GM08714 (cell line): ENCODE measurements around the gene MRPL38.
"Not testable (repeated sequence)": the region's sequence is repeated elsewhere in the genome, so short reads cannot be mapped to it uniquely, and the experiment has no call there.

Source experiments
- H3K4me3 ChIP-seq: fragments of 200-500 bp; sonication (Bioruptor generic); 2 replicates; pipeline ENCODE4 v1.5.1; 2014; ENCODE audit warnings: mild to moderate bottlenecking, low read length, inconsistent platforms
- ZNF274 ChIP-seq: IDR thresholded peaks from 2 replicates; pipeline ENCODE4 v1.6.1; 2012; ENCODE audit warnings: mild to moderate bottlenecking, low read depth, low read length

MRPL38 gene

GRCh38 chr17:75896415-75897159 lies 8.1 kb downstream of the MRPL38 start, which contains the start of gene TRIM65:
Gene TRIM65 (minus strand): TSS chr17:75896951. CDS start chr17:75896937, 14 bp downstream.
- no peak for TF ChIP-seq ZNF274
- peak within 1 kb of the TSS; percentile 77 for H3K4me3 ChIP-seq

- H3K4me3 ChIP-seq: peak overlapping the region; percentile 77
- no peak for TF ChIP-seq ZNF274
Measured at GRCh38 chr17:75895370-75896155, 9.1 kb downstream of the MRPL38 start.

- TF ChIP-seq ZNF274: no peak
- no peak overlapping the region for H3K4me3 ChIP-seq
Measured at GRCh38 chr17:75894049-75894733, 10.5 kb downstream of the MRPL38 start.

GRCh38 chr17:75893305-75894048 lies 11.2 kb downstream of the MRPL38 start:
- TF ChIP-seq ZNF274: no peak

GRCh38 chr17:75892556-75893224 lies 12.0 kb downstream of the MRPL38 start:
- no peak for TF ChIP-seq ZNF274
- H3K4me3 ChIP-seq: no peak overlapping the region

More at GRCh38 chr17:75893305-75894048, 11.2 kb downstream of the MRPL38 start:
- H3K4me3 ChIP-seq: no peak overlapping the region

- no peak for TF ChIP-seq ZNF274
- no peak overlapping the region for H3K4me3 ChIP-seq
Measured at GRCh38 chr17:75891605-75892555, 12.8 kb downstream of the MRPL38 start.

- no peak for TF ChIP-seq ZNF274
Measured at GRCh38 chr17:75891022-75891604, 13.6 kb downstream of the MRPL38 start.

GRCh38 chr17:75889454-75889853 lies 15.2 kb downstream of the MRPL38 start:
- H3K4me3 ChIP-seq: no peak overlapping the region
- TF ChIP-seq ZNF274: no peak

More at GRCh38 chr17:75891022-75891604, 13.6 kb downstream of the MRPL38 start:
- H3K4me3 ChIP-seq: no peak overlapping the region

GRCh38 chr17:75888484-75888883 lies 16.2 kb downstream of the MRPL38 start:
- TF ChIP-seq ZNF274: no peak
- H3K4me3 ChIP-seq: no peak overlapping the region

GRCh38 chr17:75885860-75886259 lies 18.8 kb downstream of the MRPL38 start:
- not testable (repeated sequence) for H3K4me3 ChIP-seq

- no peak for TF ChIP-seq ZNF274
- H3K4me3 ChIP-seq: no peak overlapping the region
Measured at GRCh38 chr17:75885431-75885830, 19.3 kb downstream of the MRPL38 start.
